Stimulated activated CD8-positive, alpha-beta memory T cell treated with anti-CD3 and anti-CD28 coated beads, Interleukin-4, amount 100 ng/mL, for 1 hour (primary cell): ENCODE results near the gene ST6GAL2.

Experiments used
- DNase-seq, 2 donors: peaks; one replicate each; pipeline ENCODE4 v3.0.0-alpha.2; 2020; ENCODE audit warnings: low read depth in 2 of 2, low spot score in 1 of 2

Gene ST6GAL2, protein sequence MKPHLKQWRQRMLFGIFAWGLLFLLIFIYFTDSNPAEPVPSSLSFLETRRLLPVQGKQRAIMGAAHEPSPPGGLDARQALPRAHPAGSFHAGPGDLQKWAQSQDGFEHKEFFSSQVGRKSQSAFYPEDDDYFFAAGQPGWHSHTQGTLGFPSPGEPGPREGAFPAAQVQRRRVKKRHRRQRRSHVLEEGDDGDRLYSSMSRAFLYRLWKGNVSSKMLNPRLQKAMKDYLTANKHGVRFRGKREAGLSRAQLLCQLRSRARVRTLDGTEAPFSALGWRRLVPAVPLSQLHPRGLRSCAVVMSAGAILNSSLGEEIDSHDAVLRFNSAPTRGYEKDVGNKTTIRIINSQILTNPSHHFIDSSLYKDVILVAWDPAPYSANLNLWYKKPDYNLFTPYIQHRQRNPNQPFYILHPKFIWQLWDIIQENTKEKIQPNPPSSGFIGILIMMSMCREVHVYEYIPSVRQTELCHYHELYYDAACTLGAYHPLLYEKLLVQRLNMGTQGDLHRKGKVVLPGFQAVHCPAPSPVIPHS

DNA sequence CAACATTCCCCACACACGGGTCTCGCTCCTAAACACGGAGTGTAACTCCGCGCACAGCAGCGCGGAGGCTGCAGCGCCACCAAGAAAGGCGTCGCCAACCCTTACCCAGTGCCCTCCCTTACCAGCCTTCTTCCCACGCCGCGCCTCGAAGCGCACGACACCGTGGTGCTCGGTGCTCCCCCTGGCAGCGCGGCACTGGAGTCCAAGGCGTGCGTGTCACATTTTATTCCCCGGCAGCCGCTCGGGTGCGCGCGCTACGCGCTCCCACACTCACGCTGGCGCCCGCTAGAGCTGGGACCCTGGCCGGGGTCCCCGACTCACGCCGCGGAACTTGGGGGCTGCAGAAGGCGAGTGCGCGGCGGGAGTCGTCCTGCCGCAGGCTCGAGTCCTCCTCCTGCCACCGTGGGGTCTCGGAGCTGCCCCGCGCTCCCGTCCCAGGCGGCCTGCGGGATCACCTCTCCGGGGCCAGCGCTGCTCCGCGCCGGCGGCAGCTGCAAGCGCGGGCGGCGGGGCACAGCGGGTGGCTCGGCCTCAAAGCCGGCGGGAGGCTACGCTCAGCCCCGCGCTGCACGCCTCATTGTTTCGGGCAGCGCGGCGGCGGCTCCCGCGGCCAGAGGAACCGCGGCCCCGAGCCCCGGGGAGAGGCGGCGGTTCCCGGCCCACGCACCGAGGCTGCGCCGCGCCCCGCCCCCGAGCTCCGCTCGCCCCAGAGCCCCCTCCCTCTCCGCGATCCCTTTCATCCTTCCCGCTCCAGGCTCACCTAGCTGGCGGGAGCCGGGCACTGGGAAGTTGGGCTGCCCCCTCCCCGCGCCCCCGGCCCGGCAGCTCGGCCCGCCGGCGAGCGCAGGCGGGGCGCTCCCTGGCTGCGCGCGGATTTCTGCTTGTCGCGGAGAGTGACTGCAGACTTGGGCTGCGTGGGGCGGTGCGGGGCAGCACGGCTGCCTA is at the start of gene ST6GAL2:
ST6GAL2 (minus strand) TSS at position 197 of the 945 bp plus-strand sequence. CDS start 42,190 bp downstream, outside the sequence.
- DNase-seq = no peak

DNA sequence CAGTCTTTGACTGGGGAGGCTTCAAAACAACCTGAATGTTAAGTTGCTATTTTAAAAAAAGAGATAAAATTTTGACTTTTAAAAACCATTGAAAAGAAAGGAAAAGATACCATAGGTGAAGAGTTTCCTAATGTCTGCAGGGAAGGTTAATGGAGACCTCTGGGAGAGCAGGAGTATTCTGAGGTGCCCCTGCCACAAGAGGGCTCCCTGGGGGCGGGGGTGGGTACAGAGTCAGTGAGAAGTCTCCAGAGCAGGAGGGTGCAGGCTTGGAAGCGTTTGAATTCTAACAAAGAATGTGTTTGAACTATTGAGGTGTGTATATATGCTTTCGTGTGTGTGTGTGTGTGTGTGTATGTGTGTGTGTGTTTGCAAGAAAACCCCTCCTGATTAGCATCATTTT is 46.7 kb upstream of the ST6GAL2 start:
- no peak for DNase-seq

DNA sequence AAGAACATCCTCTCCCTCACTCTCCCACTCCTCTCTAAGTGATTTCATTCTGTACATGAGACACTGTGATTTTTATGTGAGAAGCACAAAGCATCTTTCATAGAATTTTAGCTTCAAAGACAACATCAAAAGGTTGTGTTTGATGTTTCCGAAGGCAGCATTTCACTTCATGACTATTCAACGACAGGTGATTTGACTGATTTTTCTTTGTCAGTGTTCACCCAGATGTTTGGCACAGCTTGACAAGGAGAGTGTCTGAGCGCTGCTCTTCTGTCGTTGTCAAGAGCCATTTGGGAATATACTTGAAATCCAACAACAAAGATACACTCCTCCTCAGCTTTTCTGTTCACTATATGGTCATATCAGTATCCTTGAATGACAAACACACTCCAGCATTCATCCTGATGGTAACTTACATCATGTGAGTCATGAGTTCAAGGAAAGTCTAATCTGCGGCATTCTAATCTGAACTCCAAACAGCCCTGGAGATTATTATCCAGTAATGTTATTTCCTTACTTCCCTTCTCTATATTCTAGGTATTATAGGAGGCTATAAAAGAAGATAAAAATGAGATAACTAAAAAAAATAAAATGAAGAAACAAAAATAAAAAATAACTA is 45.9 kb upstream of the ST6GAL2 start:
- no peak for DNase-seq

DNA sequence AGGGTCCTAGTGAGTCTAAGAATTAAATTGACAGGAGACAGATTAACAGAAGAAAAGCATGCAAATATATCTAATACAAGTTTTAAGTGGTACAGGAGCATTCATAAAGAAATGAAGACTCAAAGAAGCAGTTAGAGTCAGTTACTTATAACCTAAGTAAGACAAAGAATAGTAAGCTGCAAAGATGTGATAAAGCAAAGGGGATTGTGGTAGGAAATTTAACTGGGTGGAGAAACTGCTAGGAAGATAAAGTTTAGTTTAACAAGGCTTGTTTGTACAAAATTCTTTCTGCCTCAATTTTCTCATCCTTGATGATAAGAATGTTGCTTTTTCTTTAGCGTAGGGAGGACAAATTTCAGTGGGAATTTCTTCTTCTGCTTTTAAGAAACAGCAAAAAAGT is 35.5 kb upstream of the ST6GAL2 start:
- no peak for DNase-seq

DNA sequence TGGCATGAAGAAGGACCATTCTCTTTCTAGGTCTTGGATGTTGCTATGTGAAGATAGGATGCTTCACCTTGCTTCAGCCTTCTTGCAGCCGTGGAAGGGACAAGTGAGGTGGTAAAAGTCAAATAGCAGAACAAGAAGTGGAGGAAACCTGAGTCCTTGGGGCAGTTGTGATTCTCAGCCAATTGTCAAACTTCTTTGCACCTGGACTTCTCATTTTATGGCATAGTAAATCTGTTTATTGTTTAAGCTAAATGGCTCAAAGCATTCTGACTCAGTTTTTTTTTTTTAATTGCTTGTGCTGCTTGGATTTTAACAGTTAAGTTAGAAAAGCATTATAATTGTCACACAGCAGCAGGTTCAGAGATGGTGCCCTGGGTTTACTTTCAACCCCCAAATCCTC is 33.0 kb upstream of the ST6GAL2 start:
- no peak for DNase-seq

DNA sequence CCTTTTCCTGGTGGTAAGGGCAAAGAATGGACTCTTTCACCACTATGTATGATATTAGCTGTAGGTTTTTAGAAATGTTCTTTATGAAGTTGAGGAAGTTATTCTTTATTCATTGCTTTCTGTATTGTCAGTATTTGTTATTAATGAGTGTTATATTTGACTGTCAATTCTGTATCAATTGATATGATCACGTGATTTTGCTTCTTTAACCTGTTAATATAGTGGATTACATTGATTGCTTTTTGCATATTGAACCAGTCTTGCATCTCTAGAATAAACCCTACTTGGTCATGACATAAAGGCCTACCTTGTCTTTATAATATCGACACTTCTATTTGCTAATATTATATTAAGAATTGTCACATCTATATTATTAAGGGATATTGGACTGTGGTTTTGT is 18.3 kb upstream of the ST6GAL2 start:
- no peak for DNase-seq

DNA sequence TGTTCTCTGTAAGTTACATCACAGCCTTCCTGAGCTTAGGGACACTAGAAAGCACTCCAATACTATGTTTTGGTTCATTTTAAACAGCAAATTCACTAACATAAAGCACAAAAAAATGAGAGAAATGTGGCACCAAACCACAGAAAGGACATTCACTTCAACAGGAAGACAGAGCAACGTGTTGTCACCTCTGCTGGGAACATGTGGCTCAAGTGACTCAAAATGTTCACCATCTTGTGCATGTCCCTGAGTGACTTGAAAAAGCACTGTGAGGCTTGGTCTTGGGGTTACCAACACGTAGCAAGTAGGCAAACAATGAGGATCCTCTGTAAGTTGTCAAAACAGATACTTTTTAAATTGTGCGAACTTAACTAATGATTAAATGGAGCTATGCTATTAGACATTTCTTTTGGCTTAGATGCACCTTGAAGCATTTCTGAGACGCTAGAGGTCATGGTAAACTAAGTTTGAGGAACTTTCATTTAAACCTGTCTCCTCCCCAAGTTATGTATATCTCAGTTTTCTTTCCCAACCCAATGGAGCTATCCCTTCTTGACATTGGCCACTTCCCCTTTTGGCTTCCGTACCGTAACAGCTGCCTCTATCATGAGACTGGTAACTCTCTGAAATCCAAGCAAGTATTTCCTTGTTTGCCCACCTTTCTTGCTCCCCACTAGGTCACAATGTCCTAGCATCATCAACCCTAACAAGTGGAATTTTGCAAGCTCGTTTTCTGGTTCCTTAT is 14.0 kb upstream of the ST6GAL2 start:
- DNase-seq = no peak

DNA sequence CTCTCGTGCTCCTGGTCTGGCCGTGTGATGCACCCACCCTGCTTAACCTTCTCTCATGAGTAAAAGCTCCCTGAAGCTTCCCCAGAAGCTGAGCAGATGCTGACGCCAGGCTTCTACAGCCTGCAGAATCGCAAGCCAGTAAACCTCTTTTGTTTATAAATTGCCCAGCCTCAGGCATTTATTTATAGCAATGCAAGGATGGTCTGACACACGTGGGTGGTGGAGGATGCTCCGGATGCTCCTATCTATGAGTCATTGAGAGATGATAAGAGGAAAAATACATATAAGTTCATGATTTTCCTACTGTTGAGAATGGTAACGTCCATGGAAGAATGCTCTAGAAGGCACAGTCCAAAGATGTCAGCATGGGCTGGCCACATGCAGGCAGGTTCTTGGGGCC is 8.6 kb upstream of the ST6GAL2 start:
- DNase-seq = no peak

DNA sequence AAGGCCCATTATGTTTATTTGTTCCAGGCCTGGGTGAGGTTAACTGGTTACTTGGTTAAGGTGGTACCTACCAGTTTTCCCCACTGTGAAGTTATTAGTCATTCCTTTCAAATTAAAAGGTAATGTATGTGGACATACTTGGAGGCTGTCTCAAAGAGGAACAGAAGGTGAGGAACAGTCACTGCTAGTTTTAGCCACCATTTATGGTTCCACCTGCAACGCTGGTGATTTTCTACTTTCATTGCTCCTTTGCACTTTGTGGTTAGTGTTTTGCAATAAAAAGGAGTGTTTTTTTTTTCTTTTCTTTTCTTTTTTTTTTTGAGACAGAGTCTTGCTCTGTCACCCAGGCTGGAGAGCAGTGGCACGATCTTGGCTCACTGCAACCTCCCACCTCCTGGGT is 6.1 kb upstream of the ST6GAL2 start:
- DNase-seq = no peak

DNA sequence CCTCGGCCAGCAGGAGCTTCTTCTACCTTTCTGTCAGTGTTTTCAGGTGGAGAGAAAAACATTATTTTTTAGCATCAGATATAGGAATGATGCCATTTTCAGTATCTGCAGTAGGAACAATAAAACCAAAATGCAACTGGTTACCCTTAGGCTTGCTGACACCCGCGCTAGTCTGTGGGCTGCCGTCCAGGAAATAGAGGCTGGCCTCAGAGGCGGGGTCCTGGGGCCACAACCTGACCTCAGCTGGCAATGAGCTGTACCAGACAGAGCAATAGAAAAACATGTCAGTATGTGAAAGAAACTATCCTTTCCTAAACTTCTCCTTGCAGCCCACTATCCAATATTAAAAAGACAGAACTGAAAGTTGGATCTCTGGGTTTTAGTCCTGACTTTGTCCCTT is 4.6 kb upstream of the ST6GAL2 start:
- no peak for DNase-seq

DNA sequence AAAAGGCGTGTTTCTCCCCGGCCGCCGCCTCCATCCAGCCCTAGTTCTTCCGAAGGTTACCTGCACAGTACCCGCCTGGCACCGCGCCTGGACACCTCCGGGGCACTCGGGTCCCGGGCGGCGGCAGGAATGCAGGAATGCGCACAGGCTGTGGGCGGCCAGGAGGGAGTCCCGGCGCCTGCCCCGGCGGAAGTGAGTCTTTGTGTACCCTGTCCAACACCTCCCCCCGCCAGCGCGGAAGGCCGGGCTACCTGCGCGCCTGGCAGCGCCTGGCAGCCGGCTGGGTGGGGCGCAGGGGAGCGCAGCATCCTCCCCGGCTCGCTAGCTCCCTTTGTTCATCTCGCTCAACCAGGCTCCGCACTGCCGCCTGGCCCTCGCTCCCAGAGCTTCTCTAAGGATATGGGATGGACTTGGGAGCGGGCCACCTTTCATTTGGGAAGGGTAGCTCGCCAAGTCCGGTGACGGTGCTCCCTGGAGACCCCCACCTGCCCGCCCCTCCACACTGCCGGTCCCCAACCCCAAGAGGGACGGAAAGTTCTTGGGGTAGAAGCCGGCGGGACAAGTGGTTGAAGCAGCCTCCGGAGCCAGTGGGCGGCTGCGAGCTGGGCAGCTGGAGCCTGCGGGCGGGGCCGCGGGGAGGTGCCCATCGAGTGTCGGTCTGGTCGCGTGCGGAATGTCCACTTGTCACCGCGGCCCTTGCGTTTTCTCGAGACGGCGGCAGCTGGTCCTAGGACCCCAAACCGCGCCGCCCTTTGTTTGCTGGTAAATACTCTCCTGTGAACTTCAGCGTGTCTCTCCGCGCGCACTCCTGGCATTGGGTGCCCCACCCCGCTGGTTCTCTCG is 1.2 kb upstream of the ST6GAL2 start:
- no peak for DNase-seq

DNA sequence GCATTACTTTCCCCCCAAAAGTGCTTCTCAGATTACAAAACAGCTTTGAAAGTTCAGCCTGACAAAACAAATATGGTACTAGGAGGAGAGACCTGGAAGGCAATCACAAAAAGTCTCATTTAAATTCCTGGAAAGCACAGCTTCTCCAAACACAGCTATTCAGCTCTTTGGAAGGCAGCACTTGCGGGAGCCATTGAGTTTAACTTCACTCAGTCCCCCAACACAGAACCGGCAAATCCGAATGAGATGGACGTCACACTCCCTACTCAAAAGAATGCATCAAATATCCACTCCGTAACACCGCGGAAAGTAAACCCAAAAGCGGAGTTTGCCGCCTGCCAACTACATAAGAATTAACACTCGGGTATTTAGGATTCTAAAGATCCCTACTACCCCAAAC is 638 bp downstream of the ST6GAL2 start:
- no peak for DNase-seq

DNA sequence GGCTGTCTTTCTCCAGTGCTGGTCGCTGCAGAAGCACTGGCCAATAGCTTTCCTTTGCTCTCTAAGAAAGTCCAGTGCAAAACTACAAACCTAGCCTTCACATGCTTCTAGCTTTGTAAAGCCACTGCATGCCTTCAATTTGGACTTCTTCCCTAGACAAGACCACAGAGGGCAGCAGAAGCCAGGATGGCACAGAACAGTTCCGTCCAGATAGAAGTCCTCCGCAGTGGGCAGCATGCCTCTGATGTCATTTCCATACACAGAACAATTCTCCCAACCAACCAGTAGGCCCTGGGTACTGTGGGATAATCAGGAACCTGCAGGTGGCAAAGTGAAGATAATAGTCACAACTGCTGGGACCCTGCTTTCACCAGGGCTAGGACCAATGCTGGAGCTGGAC is 3.3 kb downstream of the ST6GAL2 start:
- no peak for DNase-seq

DNA sequence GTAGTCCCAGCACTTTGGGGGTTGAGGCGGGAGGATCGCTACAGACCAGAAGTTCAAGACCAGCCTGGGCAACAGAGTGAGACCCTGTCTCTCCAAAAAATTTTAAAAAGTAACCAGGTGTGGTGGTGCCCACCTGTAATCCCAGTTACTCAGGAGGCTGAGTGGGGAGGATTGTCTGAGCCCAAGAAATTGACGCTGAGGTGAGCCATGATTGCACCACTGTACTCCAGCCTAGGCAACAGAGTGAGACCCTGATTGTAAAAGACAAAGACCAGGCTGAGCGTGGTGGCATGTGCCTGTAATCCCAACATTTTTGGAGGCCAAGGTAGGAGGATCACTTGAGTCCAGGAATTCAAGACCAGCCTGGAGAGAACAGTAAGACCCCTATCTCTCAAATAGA is 7.8 kb downstream of the ST6GAL2 start:
- no peak for DNase-seq

DNA sequence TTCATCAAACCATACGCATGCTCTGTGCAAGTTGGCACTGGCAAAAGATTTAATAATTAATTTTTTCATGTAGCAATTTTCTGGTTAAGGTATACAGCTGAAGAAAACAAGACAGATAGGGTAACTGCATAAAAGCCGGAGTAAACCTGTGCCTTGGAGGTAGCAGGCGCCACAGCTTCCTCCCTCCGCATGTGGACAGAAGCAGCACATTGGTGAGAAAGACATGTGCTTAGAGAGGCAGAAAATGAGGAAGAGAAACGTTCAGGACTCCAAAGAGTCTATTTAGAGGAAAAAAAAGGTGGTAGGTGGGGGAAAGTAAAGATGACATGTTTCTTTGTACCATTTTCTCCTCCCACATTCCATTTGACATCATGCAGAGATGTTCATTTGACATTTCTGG is 9.3 kb downstream of the ST6GAL2 start:
- DNase-seq = no peak

DNA sequence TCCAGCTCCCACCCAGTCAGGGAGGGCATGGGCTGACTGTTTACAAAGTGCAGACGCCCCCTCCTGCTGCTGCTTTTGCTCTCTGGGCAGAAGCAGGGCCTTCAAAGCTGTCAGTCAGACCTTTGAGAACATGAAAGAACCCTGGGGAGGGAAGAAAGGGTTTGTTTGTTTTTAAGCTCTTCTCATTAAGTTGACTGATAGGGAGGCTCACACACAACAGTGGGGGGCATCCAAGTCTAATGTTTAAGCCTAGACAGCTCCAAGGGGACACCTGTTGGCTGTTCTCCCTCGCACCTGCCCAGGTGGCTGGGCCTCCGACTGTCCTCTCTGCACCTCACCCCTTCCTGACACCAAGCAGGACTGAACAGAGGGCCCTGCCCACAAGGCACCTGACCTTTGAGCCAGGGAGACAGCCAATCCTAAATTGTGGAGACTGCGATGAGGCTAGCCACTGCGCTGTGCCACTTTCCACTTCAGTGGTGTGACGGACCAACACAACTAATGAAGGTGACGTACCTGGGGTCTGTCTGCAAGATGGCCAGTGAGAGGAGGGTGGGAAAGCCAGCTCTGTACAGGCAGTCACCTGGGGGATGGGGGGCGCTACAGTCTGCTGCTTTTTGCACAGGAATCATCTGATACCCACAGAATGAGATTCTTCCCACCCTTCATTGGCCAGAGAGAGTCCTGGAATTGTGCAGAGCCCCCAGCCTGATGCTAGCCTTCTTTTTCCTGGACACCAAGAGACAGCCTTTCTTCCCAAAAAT is 16.3 kb downstream of the ST6GAL2 start:
- no peak for DNase-seq

DNA sequence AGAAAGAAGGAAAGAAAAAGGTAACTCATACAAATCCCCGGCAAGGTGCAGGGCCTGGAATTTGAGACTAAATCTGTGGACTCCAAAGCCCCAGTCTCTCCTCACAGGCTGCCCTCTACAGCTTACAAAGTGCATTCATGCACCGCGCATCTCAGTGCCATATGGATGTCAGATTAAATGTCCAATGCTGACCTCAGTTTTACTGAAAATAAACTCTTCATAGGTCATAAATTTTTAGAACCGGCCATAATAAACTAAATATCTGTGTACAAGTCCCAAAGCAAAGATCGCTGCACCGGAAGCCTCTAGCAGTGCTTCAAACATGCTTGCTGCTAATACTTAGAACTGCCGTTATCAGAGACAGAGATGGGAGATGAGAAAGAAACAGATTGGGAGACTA is 17.7 kb downstream of the ST6GAL2 start:
- DNase-seq = no peak

DNA sequence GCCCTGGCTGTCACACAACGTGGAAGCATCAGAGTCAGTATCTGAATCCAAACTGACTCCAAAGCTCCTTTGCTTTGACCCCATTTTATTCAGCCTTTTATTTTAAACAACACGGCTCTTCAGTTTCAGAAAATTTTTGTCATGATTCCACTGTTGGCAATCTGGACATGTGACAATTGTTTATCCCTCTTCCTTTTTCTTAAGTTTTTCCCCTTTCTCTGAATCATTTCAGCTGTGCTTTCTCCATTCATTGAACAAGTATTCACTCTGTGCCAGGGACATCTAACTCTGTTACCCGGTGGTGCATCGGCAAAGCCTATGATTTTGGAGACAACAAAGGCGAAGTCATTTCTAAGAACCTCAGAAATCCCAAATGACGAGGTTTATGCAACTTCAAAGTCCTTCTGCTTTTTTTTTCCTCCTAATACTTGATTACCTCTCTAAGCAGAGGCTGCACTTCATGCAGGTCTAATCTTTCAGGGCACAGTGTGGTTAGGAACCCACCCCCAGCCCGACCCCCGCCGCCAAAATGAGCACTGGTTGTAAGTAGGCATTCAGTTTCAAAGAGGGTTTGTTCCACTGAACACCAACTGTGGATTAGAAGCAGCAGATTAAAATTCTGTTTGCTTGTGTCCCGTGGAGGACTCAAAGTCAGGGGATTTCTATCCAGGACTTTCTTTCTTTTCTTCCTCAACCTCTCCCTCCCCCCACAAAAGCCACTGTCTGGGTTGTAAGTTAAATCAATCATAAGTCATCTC is 18.6 kb downstream of the ST6GAL2 start:
- DNase-seq = no peak
